GDM1 (cell line): ENCODE measurements around the gene OLFM4.
A peak's percentile ranks its signal among the peaks of the same experiment; 100 is the strongest.
"Not testable (repeated sequence)": the region's sequence is repeated elsewhere in the genome, so short reads cannot be mapped to it uniquely, and the experiment has no call there.

Experiments
- DNase-seq: peaks from one replicate; lab custom pipeline; 2025; lab: John Stamatoyannopoulos, UW

The OLFM4 gene

GRCh38 chr13:53028637-53029203 lies at the start of gene OLFM4:
OLFM4 (plus strand) TSS chr13:53028813; CDS start chr13:53028837, 24 bp downstream.
- DNase-seq = no peak

DNA sequence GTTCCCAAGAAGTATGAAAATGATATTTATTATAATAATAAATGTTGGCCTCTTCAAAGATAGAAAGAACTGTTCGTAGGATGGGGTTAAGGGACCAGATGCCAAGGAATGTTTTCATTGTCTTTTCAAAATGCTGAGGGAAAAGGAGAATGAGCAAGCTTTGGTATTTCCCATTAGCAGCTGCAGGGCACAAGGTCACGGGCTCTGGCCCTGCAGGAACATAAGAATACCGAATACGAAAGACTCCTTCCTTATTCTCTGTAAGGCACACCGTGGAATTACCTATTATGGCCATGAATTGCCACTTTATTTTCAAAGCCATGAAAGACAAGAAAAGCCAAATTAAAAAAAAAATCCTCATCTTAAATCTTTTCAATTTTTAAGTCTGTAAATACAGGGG lies 49.6 kb upstream of the OLFM4 start:
- no peak for DNase-seq

- no peak for DNase-seq
Measured at GRCh38 chr13:52980695-52981094, 47.9 kb upstream of the OLFM4 start.

DNA sequence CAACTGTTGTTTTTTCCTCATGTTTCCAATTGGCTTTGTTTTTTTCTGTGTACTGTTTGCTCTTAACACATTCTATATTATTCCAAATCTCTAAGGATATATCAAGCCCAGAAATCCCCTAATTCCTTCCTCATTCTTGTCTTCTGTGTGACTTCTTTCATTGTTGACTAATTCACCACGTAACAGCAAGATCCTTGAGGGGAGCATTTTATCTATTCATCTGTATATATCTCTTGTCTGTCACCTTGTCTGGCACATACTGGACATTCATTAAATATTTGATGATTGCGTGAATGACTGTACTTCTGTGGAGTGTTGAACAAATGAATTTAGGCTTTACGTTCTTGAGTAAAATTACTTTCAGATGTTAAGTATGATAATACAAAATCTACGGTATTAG lies 44.8 kb upstream of the OLFM4 start:
- no peak for DNase-seq

GRCh38 chr13:52984881-52985363 lies 43.7 kb upstream of the OLFM4 start:
- no peak for DNase-seq

GRCh38 chr13:52991344-52992020 lies 37.1 kb upstream of the OLFM4 start:
- no peak for DNase-seq

GRCh38 chr13:52992110-52992509 lies 36.5 kb upstream of the OLFM4 start:
- no peak for DNase-seq

GRCh38 chr13:52994051-52994450 lies 34.6 kb upstream of the OLFM4 start:
- no peak for DNase-seq

DNA sequence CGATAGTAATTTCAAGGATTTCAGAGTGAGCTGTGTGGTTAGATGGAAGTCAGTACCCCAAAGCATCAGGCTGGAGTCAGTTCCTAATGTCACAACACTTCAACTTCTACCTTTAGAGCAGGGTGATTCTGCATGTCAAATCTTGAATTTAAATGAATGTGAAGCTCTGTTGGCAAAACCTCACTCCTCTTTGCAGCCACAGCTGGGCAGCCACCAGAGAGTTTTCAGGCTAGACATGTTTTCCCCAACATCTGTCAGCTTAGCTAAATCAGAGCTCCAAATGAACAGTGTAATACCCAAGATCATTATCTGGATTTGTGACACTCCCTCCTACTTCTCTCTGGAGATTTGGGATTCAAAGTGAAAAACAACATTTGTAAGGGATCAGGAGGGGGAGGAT lies 33.7 kb upstream of the OLFM4 start:
- no peak for DNase-seq

DNA sequence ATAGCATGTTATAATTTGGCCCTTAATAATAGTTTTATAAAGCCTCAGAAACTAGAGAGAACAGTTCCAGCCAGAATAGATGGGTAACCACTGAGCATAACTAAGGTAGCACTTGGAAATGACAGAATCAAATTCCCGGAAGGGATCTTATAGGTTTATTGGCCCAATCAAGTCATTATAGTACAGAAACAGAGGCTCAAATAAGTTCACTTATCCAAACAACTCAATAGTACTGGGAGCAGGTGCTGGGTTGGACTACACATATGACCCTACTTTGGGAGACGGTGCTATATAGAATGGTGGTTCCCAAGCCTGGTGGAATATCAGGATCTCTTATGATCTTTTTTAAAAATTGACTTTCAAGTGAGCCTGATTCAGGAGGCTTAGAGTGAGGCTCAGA lies 32.7 kb upstream of the OLFM4 start:
- DNase-seq = no peak

GRCh38 chr13:52997951-52998876 lies 30.4 kb upstream of the OLFM4 start:
- no peak for DNase-seq

- DNase-seq = no peak
Measured at GRCh38 chr13:52999093-52999696, 29.4 kb upstream of the OLFM4 start.

- no peak for DNase-seq
Measured at GRCh38 chr13:53001444-53002225, 27.0 kb upstream of the OLFM4 start.

- no peak for DNase-seq
Measured at GRCh38 chr13:53004573-53004972, 24.0 kb upstream of the OLFM4 start.

DNA sequence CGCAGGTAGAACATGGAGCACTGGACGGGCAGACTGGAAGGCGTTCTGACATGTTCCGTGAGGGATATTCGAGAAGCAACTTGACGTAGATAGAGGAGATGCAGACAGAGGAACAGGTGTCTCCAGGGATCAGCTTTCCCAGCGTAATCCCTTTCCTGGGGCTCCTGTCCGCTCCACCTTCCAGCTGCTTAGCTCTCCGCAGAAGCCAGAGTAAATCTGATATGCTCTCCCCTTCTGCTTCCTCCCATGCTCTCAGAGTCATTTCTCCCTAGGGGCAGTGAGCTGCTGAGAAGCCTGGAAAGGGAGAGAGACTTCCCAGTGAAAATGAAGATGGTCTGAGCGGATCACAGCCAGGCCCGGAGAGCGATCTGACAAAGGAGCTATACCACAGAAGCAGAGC lies 23.0 kb upstream of the OLFM4 start:
- no peak for DNase-seq

DNA sequence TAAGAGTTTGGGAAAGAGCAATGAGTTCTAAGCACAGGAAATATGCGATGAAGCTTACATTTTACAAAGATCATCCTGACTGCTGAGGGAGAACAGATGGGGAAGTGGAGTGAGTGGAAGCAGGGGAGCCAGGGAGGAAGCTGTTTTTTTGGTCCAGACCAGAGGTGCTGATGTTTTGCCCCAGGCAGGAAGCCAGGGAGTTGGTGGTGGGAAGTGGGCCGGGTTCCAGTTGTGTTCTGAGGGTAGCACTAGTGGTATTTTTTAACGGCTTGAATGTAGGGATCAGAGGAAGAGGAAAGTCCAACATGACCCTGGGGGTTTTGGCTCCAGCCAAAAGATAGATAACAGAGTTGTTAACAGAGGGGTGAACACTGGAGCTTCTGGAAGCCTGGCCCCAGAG lies 20.7 kb upstream of the OLFM4 start:
- peak; percentile 92 for DNase-seq

DNA sequence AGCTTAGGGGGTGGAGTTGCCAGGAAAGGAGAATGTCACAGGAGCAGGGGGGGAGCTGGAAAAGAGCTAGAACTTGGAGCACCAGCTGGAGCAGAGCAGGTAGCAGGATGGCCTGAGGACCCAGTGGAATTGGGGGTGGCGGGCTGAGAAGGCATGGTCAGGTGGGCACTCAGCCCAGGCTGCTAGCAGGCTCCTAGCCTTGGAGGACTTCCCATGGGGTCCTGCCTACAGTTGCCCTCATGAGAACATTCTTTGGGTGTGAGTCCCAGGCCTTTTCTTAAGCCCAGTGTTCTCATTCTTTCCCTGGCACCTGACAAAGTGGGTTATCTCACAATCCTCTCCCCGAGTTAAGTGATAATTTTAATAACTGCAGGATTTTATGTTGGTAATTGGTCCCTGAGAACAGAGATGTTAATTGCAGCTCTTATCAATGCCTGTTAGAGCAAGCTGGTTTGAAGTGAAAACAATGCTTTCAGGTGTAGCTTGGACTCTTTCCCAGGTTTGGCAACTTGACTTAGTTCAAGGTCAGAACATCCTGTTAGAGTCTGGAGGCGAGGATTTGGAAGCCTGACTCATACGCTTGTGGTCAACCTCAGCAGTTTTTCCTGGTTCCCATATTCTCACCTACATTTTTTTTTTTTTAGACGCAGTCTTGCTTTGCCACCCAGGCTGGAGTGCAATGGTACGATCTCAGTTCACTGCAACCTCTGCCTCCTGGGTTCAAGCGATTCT lies 18.1 kb upstream of the OLFM4 start:
- peak; percentile 40 for DNase-seq

GRCh38 chr13:53012707-53013106 lies 15.9 kb upstream of the OLFM4 start:
- DNase-seq = peak; percentile 73

DNA sequence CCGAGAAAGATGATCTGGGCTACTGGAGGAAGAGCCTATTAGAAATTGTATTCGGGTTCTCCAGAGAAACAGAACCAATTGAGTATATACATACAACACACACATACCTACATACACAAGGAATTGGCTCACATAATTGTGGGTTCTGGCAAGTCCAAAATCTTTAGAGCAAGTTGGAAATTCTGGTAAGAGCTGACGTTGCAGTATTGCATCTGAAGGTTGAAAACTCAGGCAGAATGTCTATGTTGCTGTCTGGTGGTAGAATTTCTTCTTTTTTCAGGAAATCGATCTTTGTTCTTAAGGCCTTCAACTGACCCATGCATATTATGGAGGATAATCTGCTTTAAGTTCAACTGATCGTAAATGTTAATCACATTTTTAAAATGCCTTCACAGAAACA lies 15.5 kb upstream of the OLFM4 start:
- no peak for DNase-seq

DNA sequence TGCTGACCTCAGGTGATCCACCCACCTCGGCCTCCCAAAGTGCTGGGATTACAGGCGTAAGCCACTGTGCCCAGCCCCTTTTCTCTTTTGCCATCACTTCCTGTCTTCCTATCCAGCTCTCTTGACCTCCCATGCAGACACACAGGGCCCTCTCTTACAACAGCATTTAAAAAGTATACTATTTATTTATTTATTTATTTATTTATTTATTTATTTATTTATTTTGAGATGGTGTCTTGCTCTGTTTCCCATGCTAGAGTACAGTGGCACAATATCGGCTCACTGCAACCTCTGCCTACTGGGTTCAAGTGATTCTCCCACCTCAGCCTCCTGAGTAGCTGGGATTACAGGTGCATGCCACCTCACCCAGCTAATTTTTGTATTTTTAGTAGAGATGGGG lies 14.6 kb upstream of the OLFM4 start:
- not testable (repeated sequence) for DNase-seq
